K562 (cell line): ENCODE results near the gene TMEM135. TPM values are rescaled to one million over a fixed set of nuclear protein-coding genes. Genes with fewer than 3 reads are reported as not detected.
"Not testable (repeated sequence)": the region's sequence is repeated elsewhere in the genome, so short reads cannot be mapped to it uniquely, and the experiment has no call there.

Source experiments
- ATAC-seq: fragments of 200-7000 bp; cut with Tn5 transposase; 3 replicates; pipeline ENCODE4 v1.9.1; 2020; ENCODE audit warnings: moderate library complexity
- BruUV-seq: library from RNA; stranded (reverse); fragments of 400-500 nt; replicated peaks from 2 replicates; lab custom pipeline; 2021; lab: Mats Ljungman, UMichigan
- CTCF ChIA-PET: fragments of 300-600 bp; formaldehyde crosslinking; extraction: SDS; loops from one replicate; lab custom pipeline; 2021; ENCODE audit warnings: low intra/inter-chr PET ratio; lab: Yijun Ruan, JAX
- POLR2A ChIA-PET: fragments of 300-600, 350-650 bp; sonication (Branson Sonifier 250); formaldehyde crosslinking; extraction: SDS; loops from one replicate; lab custom pipeline; 2021; ENCODE audit warnings: antibody characterized with exemption, inconsistent platforms; lab: Yijun Ruan, JAX
- DNase-seq, 4 experiments: peaks; one replicate each; pipeline versions ENCODE4 v3.0.0 to v3.0.0-alpha.2; 2011 to 2018; ENCODE audit warnings: low spot score in 3 of 4, mixed read lengths in 3 of 4; ENCODE audit errors: extremely low read depth in 1 of 4
- FAIRE-seq: peaks from 2 replicates; lab custom pipeline; 2011; peaks lifted over from hg19 to GRCh38; lab: Jason Lieb, UNC
- H2AFZ ChIP-seq: 2 replicates; pipeline ENCODE4 v1.6.0; 2011; ENCODE audit warnings: low read depth, low read length, control low read depth, inconsistent platforms
- H3K27ac ChIP-seq: fragments of 200-600 bp; 3 replicates; pipeline ENCODE4 v1.8.0; 2011; ENCODE audit warnings: low read depth, mild to moderate bottlenecking, control low read depth, inconsistent platforms, low read length, moderate library complexity, mixed read lengths; ENCODE audit errors: extremely low read depth
- H3K27me3 ChIP-seq, 2 experiments: fragments of 300-600 bp in 1 of 2; 2 replicates in 1 of 2; 3 replicates in 1 of 2; pipeline versions ENCODE4 v1.6.0 to v1.8.0; 2011; ENCODE audit warnings: inconsistent platforms in 2 of 2, low read length in 2 of 2, mild to moderate bottlenecking in 1 of 2, mixed read lengths in 1 of 2, moderate library complexity in 1 of 2; ENCODE audit not compliant: control insufficient read depth in 2 of 2, insufficient read depth in 2 of 2
- H3K36me3 ChIP-seq: fragments of 300-600 bp; 3 replicates; pipeline ENCODE4 v1.8.0; 2011; ENCODE audit warnings: mild to moderate bottlenecking, low read length, inconsistent platforms; ENCODE audit not compliant: control insufficient read depth, insufficient read depth
- H3K4me1 ChIP-seq, 2 experiments: fragments of 200-600 bp in 1 of 2; replicated peaks in 1 of 2; 2 replicates in 1 of 2; 3 replicates in 1 of 2; pipeline versions ENCODE4 v1.5.1 to v1.8.0; 2011; ENCODE audit warnings: inconsistent platforms in 2 of 2, low read length in 2 of 2, mild to moderate bottlenecking in 1 of 2, mixed read lengths in 1 of 2, moderate library complexity in 1 of 2; ENCODE audit not compliant: control insufficient read depth in 2 of 2, insufficient read depth in 2 of 2
- H3K4me2 ChIP-seq: 2 replicates; pipeline ENCODE4 v1.6.1; 2011; ENCODE audit warnings: low read length, control low read depth, inconsistent platforms, mixed read lengths; ENCODE audit not compliant: insufficient read depth
- H3K4me3 ChIP-seq: fragments of 200-600 bp; sonication (generic), shearing (Covaris generic); 2 replicates; pipeline ENCODE4 v1.5.1; 2016; ENCODE audit warnings: control low read depth, inconsistent platforms
- H3K79me2 ChIP-seq: fragments of 200-600 bp; 3 replicates; pipeline ENCODE4 v1.8.0; 2011; ENCODE audit warnings: low read length, inconsistent platforms; ENCODE audit not compliant: control insufficient read depth, insufficient read depth
- H3K9ac ChIP-seq, 2 experiments: 2 replicates each; pipeline versions ENCODE4 v1.6.0 to v1.6.1; 2011; ENCODE audit warnings: low read depth in 2 of 2, low read length in 2 of 2, control low read depth in 1 of 2, inconsistent platforms in 1 of 2, mild to moderate bottlenecking in 1 of 2, mixed read lengths in 1 of 2; ENCODE audit not compliant: insufficient read depth in 1 of 2
- H3K9me1 ChIP-seq: one replicate; pipeline ENCODE4 v1.6.0; 2011; ENCODE audit warnings: inconsistent platforms, mild to moderate bottlenecking, low read length, moderate library complexity; ENCODE audit not compliant: control insufficient read depth, insufficient read depth
- H3K9me3 ChIP-seq: replicated peaks from 2 replicates; pipeline ENCODE4 v1.5.1; 2011; ENCODE audit warnings: low read depth, low read length, inconsistent platforms; ENCODE audit not compliant: control insufficient read depth, insufficient read depth
- H4K20me1 ChIP-seq: replicated peaks from 2 replicates; pipeline ENCODE4 v1.6.1; 2011; ENCODE audit warnings: low read length, inconsistent platforms, mixed read lengths; ENCODE audit not compliant: control insufficient read depth, insufficient read depth
- ARID1B ChIP-seq: fragments of 450-650 bp; IDR thresholded peaks from 2 replicates; pipeline ENCODE4 v1.6.1; 2016; ENCODE audit warnings: antibody characterized with exemption, mild to moderate bottlenecking, inconsistent platforms
- CBFA2T2 ChIP-seq: fragments of 450-650 bp; conservative IDR thresholded peaks from 2 replicates; pipeline ENCODE4 v1.6.1; 2017; ENCODE audit warnings: mild to moderate bottlenecking
- CBFA2T3 ChIP-seq: fragments of 450-650 bp; IDR thresholded peaks from 2 replicates; pipeline ENCODE4 v1.6.1; 2017
- CC2D1A ChIP-seq: fragments of 450-650 bp; IDR thresholded peaks from 2 replicates; pipeline ENCODE4 v1.6.1; 2017; ENCODE audit warnings: mild to moderate bottlenecking
- EP400 ChIP-seq: fragments of 450-650 bp; IDR thresholded peaks from 2 replicates; pipeline ENCODE4 v1.6.1; 2017; ENCODE audit warnings: antibody characterized with exemption, mild to moderate bottlenecking, moderate library complexity
- MBD2 ChIP-seq: sonication (generic); IDR thresholded peaks from 2 replicates; pipeline ENCODE4 v1.6.1; 2016; ENCODE audit warnings: low read depth, borderline replicate concordance
- MTA1 ChIP-seq: fragments of 450-650 bp; IDR thresholded peaks from 2 replicates; pipeline ENCODE4 v1.6.1; 2017; ENCODE audit warnings: borderline replicate concordance
- NFIX ChIP-seq: fragments of 250-450 bp; sonication (Bioruptor Pico); IDR thresholded peaks from 2 replicates; pipeline ENCODE4 v1.4.0; 2020; ENCODE audit warnings: low read depth, mild to moderate bottlenecking, moderate library complexity
- TAL1 ChIP-seq: fragments of 450-650 bp; IDR thresholded peaks from 2 replicates; pipeline ENCODE4 v1.6.1; 2016; ENCODE audit warnings: mild to moderate bottlenecking
- TRIM24 ChIP-seq, 2 experiments: fragments of 450-650 bp; IDR thresholded peaks; 2 replicates each; pipeline ENCODE4 v1.6.1; 2016
- ZEB2 ChIP-seq: fragments of 450-650 bp; IDR thresholded peaks from 2 replicates; pipeline ENCODE4 v1.6.1; 2016
- ZKSCAN3 ChIP-seq: fragments of 250-450 bp; sonication (Bioruptor Pico); IDR thresholded peaks from 2 replicates; pipeline ENCODE4 v1.4.0; 2020
- ZNF354B ChIP-seq: fragments of 250-450 bp; sonication (Bioruptor Pico); IDR thresholded peaks from 2 replicates; pipeline ENCODE4 v1.4.0; 2020
- WGBS: fragments of 100-300 bp; shearing (Covaris generic); methylation state at CpG from one replicate; pipeline ENCODE4 v1.1.6; 2016; ENCODE audit warnings: low coverage, mixed read lengths; ENCODE audit not compliant: insufficient coverage; ENCODE audit errors: missing lambda C conversion rate; 5-methylcytosine and 5-hydroxymethylcytosine counted together
- in situ Hi-C: fragments of 300-500 bp; cut with MboI; formaldehyde crosslinking; loops from 4 replicates; pipeline ENCODE4 v1.15.0; 2018; ENCODE audit warnings: inconsistent platforms, mixed read lengths
- intact Hi-C: fragments of 100-400 bp; cut with micrococcal nuclease; formaldehyde crosslinking; loops from 2 replicates; pipeline ENCODE4 v1.14.2; 2022
- polyA plus RNA-seq, 8 experiments: library from polyadenylated mRNA; depleted of rRNA in 4 of 8; stranded (reverse) in 5 of 8; unstranded in 3 of 8; fragments of >200 nt; fragmentation: Nextera tagmentation in 2 of 8; fragmentation: Illumina TruSeq in 1 of 8; extraction: Ambion mirVana in 2 of 8; extraction: Trizol in 1 of 8; gene quantifications; 2 replicates each; pipeline versions ENCODE4 v1.2.1 to v1.2.3, GENCODE V29; 2011 to 2014; ENCODE audit warnings: inconsistent platforms in 1 of 8, missing spikeins in 1 of 8
- total RNA-seq, 7 experiments: library from RNA; depleted of rRNA in 6 of 7; stranded (reverse); fragments of >200 nt in 6 of 7; fragmentation: Illumina TruSeq in 2 of 7; extraction: Trizol in 2 of 7; gene quantifications; 2 replicates each; pipeline versions ENCODE4 v1.2.1 to v1.2.3, GENCODE V29; 2011 to 2021; ENCODE audit warnings: low replicate concordance in 1 of 7
- TF ChIP-seq, protein P1 (sequence below): fragments of 450-650 bp; IDR thresholded peaks from 2 replicates; pipeline ENCODE4 v1.6.1; 2016; ENCODE audit warnings: mild to moderate bottlenecking

Gene TMEM135
- total and polyA plus RNA-seq, 9 of the 15 experiments (the other 6 are each of a cell fraction or from before 2014, with no cell fraction given), result 17.3 to 53.6 (median 24.9) TPM

DNA sequence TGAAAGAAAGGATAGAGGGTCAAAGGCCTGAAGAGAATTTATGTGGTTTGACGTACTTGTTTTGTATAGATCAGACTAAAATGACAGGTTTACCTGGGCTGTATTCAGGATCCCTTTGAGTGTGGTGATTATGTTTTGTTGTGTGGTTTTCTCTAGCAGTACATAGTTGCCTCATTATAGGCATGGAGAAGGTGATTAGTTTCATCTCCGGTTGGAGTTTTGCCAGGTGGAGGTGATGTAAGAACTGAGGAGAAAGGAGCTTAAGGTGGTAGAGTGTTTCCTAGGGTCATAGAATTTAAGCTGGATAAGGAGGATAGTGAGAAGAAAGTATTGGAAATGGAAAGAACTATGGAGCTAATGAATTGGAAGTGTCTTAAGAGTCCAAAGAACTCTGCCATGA lies 229.0 kb downstream of the TMEM135 start (continued):
- TF ChIP-seq MTA1, result 0 out of 2 replicates have a peak, but pooled peaks have one; percentile 28
- TF ChIP-seq ZEB2, result peak; percentile 84
- no peak for TF ChIP-seq MBD2
- no peak for TF ChIP-seq ZNF354B (CRISPR knock-in tag)
- TF ChIP-seq, protein P1, sequence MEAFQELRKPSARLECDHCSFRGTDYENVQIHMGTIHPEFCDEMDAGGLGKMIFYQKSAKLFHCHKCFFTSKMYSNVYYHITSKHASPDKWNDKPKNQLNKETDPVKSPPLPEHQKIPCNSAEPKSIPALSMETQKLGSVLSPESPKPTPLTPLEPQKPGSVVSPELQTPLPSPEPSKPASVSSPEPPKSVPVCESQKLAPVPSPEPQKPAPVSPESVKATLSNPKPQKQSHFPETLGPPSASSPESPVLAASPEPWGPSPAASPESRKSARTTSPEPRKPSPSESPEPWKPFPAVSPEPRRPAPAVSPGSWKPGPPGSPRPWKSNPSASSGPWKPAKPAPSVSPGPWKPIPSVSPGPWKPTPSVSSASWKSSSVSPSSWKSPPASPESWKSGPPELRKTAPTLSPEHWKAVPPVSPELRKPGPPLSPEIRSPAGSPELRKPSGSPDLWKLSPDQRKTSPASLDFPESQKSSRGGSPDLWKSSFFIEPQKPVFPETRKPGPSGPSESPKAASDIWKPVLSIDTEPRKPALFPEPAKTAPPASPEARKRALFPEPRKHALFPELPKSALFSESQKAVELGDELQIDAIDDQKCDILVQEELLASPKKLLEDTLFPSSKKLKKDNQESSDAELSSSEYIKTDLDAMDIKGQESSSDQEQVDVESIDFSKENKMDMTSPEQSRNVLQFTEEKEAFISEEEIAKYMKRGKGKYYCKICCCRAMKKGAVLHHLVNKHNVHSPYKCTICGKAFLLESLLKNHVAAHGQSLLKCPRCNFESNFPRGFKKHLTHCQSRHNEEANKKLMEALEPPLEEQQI, result peak; percentile 58; the same call in 1 of the 2 replicates
- peak; percentile 57 to 64; a peak in 3 of 4 replicates for TF ChIP-seq TRIM24 (IDR thresholded peaks at IDR 0.05)
- TF ChIP-seq NFIX (CRISPR knock-in tag), result peak; percentile 18; the same call in 1 of the 2 replicates
- TF ChIP-seq EP400, result peak; percentile 40; the same call in 1 of the 2 replicates
- 0 out of 2 replicates have a peak, but pooled peaks have one; percentile 24 for TF ChIP-seq CC2D1A
- TF ChIP-seq ZKSCAN3 (CRISPR knock-in tag), result no peak
- TF ChIP-seq ARID1B, result peak; percentile 65; the same call in 1 of the 2 replicates

DNA sequence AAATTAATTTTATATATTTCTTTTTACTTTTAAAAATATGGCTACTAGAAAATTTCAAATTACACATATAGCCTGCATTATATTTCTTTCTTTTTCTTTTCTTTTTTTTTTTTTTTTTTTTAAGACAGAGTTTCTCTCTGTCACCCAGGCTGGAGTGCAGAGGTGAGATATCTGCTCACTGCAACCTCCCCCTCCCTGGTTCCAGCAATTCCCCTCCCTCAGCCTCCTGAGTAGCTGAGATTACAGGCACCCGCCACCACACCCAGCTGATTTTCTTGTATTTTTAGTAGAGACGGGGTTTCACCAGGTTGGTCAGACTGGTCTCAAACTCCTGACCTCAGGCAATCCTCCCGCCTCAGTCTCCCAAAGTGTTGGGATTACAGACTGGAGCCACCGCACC lies 234.2 kb downstream of the TMEM135 start:
- WGBS, result 41% methylated on average over 4 of the region's 4 CpGs
- H3K79me2 ChIP-seq, H2AFZ ChIP-seq, H4K20me1 ChIP-seq, H3K9me3 ChIP-seq, BruUV-seq, H3K36me3 ChIP-seq, in situ Hi-C loops, H3K9me1 ChIP-seq, H3K9ac ChIP-seq, CTCF ChIA-PET, H3K4me2 ChIP-seq, H3K27me3 ChIP-seq, H3K4me1 ChIP-seq, H3K4me3 ChIP-seq, H3K27ac ChIP-seq: not testable (repeated sequence)
- POLR2A ChIA-PET, result interaction anchor here (0.7 kb wide), 2 partner anchors 587 to 1149 kb away, joined by 3 read pairs; no protein-coding TSS in a partner anchor
- FAIRE-seq, result peak; percentile 6
- DNase-seq, result peak in 1 of 4 experiments; percentile 49
- TF ChIP-seq ARID1B (peak; percentile 45; the same call in 1 of the 2 replicates), CBFA2T3 (peak; percentile 72), TAL1 (peak; percentile 47; the same call in 1 of the 2 replicates), CBFA2T2 (peak; percentile 46)
- ATAC-seq, result peak; percentile 81
- intact Hi-C loops, result loop anchor here (5.0 kb wide), 1 partner anchor 80 kb away; no protein-coding TSS in a partner anchor
